Muscle of arm (tissue), 12 donors: ENCODE results near the gene PEX10. TPM values are rescaled to one million over a fixed set of nuclear protein-coding genes. Genes with fewer than 3 reads are reported as not detected.

Experiments used
- DNase-seq: peaks from one replicate; pipeline ENCODE4 v3.0.0-alpha.2; 2013
- polyA plus RNA-seq, 12 donors: library from polyadenylated mRNA; unstranded; fragments of 120-200 nt; gene quantifications; one replicate each; pipeline ENCODE4 v1.2.1, GENCODE V29; 2013; ENCODE audit not compliant: insufficient read length in 12 of 12

Gene PEX10
- polyA plus RNA-seq, 12 donors, result 13.1 to 28.0 (median 16.6) TPM; not detected in 1

DNA sequence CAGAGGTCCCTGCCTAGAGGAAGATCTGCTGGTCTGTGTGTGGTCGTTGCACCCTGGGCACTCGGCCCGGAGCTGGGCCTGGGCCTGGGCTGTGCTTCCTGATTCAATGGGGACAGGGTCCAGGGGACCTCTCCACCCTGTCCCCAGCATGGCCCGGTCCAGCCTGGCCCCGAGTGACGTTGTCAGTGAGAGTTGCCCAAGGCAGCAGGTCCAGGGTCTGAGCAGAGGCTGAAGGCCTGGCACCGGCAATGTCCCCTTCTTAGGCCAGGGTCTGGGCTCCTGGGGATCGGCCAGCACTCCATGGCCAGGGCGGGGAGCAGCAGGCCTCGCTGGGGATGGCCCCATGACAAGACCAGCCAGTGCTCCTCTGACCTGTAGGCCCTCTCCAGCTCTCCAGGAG is 15.6 kb upstream of the PEX10 start:
- DNase-seq, result no peak

DNA sequence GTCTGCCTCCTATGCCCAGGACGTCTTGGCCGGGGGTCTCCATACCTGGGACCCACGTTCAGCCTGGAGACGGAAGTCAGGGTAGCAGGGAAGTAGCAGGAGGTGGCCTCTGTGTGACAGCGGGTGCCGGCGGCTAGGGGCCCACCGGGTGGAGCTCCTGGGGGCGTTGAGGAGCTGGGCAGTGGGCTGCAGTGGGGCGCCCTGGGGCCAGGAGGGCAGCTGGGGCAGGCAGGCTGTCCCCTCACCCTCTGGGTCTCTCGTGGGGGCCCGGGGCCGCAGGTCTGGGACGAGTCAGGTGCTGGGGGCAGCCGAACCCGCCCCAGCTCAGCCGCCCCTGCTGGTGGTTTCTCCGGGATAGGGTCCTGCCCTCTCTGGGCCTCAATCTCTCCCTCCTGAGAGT is 14.7 kb upstream of the PEX10 start:
- no peak for DNase-seq

GRCh38 chr1:2426540-2426939 is 14.2 kb upstream of the PEX10 start:
- no peak for DNase-seq

GRCh38 chr1:2425892-2426291 is 13.5 kb upstream of the PEX10 start:
- DNase-seq, result no peak

DNA sequence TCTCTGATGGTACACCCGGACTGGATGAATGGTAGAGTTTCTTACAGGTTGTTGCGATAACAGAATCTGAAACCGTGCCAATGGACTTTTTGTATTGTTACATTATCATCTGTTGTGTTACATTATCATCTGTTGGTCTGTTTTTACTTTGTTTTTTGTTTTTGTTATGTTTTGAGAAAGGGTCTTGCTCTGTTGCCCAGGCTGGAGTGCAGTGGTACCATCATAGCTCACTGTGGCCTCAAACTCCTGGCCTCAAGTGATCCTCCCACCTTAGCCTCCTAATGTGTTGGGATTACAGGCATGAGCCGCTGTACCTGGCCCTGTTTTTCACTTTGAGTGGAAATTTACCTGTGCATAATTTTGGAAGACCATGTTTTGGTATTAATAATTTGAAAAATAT is 10.2 kb upstream of the PEX10 start:
- no peak for DNase-seq

GRCh38 chr1:2419416-2419815 is 7.1 kb upstream of the PEX10 start:
- DNase-seq, result no peak

GRCh38 chr1:2418791-2419320 is 6.5 kb upstream of the PEX10 start:
- no peak for DNase-seq

GRCh38 chr1:2417833-2418225 is 5.5 kb upstream of the PEX10 start:
- DNase-seq, result no peak

- no peak for DNase-seq
Measured at GRCh38 chr1:2417083-2417832, 4.9 kb upstream of the PEX10 start.

DNA sequence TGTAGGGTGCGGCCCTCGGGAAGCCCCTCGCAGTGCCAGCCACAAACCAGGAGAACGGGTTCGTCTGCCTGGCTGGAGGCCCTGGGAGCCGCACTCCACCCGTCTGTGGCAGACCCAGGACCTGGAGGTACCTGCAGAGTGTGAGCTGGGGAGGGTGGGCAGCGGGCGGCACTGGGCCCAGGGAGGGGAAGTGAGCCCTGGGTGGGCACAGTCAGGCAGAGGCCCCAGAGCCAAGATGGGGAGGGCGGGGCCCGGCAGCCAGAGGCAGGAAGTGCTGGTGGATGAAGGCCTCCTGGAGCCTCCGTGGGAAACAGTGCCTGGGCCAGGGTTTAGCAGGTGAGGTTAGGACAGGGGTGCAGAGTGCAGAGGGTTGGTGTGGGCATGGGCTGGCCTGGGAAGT is 4.0 kb upstream of the PEX10 start:
- DNase-seq, result no peak

GRCh38 chr1:2415801-2416208 is 3.4 kb upstream of the PEX10 start:
- DNase-seq, result no peak

GRCh38 chr1:2415337-2415736 is 3.0 kb upstream of the PEX10 start:
- no peak for DNase-seq

DNA sequence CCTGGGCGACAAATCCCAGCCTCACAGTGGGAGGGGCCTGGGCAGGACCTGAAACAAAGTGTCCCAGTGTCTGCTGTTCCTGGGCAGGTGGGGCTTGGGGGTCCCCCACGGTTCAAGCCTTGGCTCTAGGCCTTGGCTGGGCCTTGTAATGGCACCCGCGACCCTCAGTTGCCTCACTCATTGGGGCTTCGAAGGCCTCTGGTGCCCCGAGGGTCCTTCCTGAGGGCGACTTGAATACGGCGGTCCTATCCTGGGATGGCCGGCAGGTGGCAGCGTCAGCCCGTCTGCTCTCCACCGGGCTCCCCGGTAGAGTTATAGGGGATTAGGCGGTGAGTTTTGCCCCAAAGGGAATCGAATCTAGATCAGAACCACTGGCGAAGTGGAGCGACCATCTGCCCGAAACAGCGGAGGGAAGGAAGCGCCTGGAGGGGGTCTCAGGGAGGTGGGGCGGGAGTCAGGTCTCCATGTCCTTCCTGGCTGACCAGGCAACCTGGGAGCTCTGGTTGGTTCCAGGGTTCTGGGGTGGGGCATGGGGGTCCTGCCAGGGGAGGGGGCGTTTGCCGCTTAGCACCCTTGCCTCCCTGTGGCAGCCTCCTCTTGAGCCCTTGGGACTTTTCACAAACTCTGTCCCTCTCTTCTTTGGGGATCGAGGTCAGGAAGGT is 2.1 kb upstream of the PEX10 start:
- peak; percentile 54 for DNase-seq

- DNase-seq, result no peak
Measured at GRCh38 chr1:2413495-2414296, 1.3 kb upstream of the PEX10 start.

- no peak for DNase-seq
Measured at GRCh38 chr1:2412773-2413494, 570 bp upstream of the PEX10 start.

- no peak for DNase-seq
Measured at GRCh38 chr1:2411801-2412394, 466 bp downstream of the PEX10 start.

DNA sequence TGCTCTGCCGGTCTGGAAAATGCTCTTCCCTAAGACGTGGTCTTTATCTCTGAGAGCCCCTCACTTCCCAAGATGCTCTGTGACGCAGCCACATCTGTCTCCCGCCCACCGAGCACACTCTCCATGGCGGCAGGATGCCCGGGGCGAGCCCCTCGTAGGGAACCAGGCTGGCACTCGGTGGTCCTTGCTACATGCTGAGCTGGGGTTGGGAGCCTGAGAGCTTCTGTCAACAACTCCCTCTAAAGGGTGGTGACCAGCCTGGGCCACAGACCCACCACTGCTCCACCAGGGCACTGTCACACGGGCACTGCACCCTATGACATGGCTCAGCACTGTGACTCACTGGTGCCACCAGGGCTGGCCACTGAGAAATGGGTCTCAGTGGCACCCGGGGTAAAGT is 2.6 kb downstream of the PEX10 start:
- DNase-seq, result no peak

DNA sequence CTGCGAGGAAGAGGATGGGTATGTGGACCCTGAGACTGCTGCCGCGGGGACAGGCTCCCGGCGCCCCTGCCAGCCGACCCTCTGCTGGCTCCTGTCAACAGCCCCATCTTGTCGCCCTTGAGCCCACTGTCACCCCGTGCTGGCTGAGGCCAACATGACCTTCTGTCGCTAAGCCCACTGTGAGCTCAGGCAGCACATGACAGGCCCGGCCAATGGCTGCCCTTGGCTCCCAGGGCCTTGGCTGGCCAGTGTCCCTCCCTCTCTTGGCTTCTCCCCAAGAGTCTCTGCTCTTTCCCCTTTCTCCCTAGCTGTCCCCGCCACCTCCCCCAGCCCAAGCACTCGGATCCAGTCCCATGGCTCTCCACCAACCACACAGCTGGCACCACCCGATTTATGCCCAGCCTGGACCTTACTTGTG is 3.5 kb downstream of the PEX10 start:
- DNase-seq, result no peak

GRCh38 chr1:2408456-2408855 is 3.9 kb downstream of the PEX10 start:
- DNase-seq, result no peak

- no peak for DNase-seq
Measured at GRCh38 chr1:2407991-2408275, 4.4 kb downstream of the PEX10 start.

- no peak for DNase-seq
Measured at GRCh38 chr1:2407166-2407990, 5.0 kb downstream of the PEX10 start.
